HAP-1 (cell line): ENCODE measurements around the gene FNBP1.

Experiments
- DNase-seq, 2 experiments: peaks; one replicate each; pipeline ENCODE4 v3.0.0-alpha.2; 2016 to 2020; ENCODE audit warnings: low spot score in 2 of 2
- H3K27me3 ChIP-seq: fragments of 250-450 bp; sonication (Bioruptor Pico); 2 replicates; pipeline ENCODE4 v1.5.1; 2020; ENCODE audit warnings: low read depth, mild to moderate bottlenecking, moderate library complexity
- H3K36me3 ChIP-seq: fragments of 250-450 bp; sonication (Bioruptor Pico); replicated peaks from 2 replicates; pipeline ENCODE4 v1.5.1; 2020; ENCODE audit warnings: mild to moderate bottlenecking
- H3K4me1 ChIP-seq: fragments of 250-450 bp; sonication (Bioruptor Pico); 2 replicates; pipeline ENCODE4 v1.5.1; 2020; ENCODE audit warnings: mild to moderate bottlenecking
- H3K4me3 ChIP-seq: fragments of 250-450 bp; sonication (Bioruptor Pico); 2 replicates; pipeline ENCODE4 v1.5.1; 2020; ENCODE audit warnings: mild to moderate bottlenecking, moderate library complexity
- H3K9me3 ChIP-seq: fragments of 250-450 bp; sonication (Bioruptor Pico); 2 replicates; pipeline ENCODE4 v1.5.1; 2020; ENCODE audit warnings: mild to moderate bottlenecking, moderate library complexity
- in situ Hi-C: fragments of 300-500 bp; cut with MboI; formaldehyde crosslinking; loops from 3 replicates; pipeline ENCODE4 v1.14.3; 2020; ENCODE audit warnings: low sequenced_read_pairs, inconsistent platforms, mixed read lengths

Gene FNBP1

GRCh38 chr9:129936222-129936621 is 106.8 kb downstream of the FNBP1 start:
- Histone ChIP-seq H3K36me3 (no peaks in the 10 kb centered on the region), H3K27me3 (no peaks in the 10 kb centered on the region), H3K9me3 (peaks cover 2% of the 10 kb centered on the region), H3K4me3 (no peak overlapping the region), H3K4me1 (peaks cover 26% of the 10 kb centered on the region)
- in situ Hi-C loops: no loop called here
- no peak for DNase-seq

- Histone ChIP-seq H3K27me3 (no peaks in the 10 kb centered on the region), H3K36me3 (no peaks in the 10 kb centered on the region), H3K9me3 (no peaks in the 10 kb centered on the region), H3K4me3 (no peak overlapping the region), H3K4me1 (peaks cover 23% of the 10 kb centered on the region)
- no peak for DNase-seq
- in situ Hi-C loops: no loop called here
Observed at GRCh38 chr9:129934780-129935179, 108.2 kb downstream of the FNBP1 start.

GRCh38 chr9:129934041-129934591 is 108.9 kb downstream of the FNBP1 start:
- no peaks in the 10 kb centered on the region for H3K36me3 ChIP-seq
- no peak for DNase-seq
- H3K9me3 ChIP-seq: no peaks in the 10 kb centered on the region
- H3K27me3 ChIP-seq: no peaks in the 10 kb centered on the region
- no peak overlapping the region for H3K4me3 ChIP-seq
- in situ Hi-C loops: no loop called here
- peaks cover 16% of the 10 kb centered on the region for H3K4me1 ChIP-seq

GRCh38 chr9:129933185-129934040 is 109.6 kb downstream of the FNBP1 start:
- H3K4me3 ChIP-seq: no peak overlapping the region
- DNase-seq: no peak
- H3K4me1 ChIP-seq: peaks cover 9% of the 10 kb centered on the region
- H3K9me3 ChIP-seq: no peaks in the 10 kb centered on the region
- in situ Hi-C loops: no loop called here
- H3K36me3 ChIP-seq: no peaks in the 10 kb centered on the region
- H3K27me3 ChIP-seq: no peaks in the 10 kb centered on the region

- in situ Hi-C loops: no loop called here
- Histone ChIP-seq H3K9me3 (no peaks in the 10 kb centered on the region), H3K36me3 (no peaks in the 10 kb centered on the region), H3K4me1 (peaks cover 5% of the 10 kb centered on the region), H3K27me3 (no peaks in the 10 kb centered on the region), H3K4me3 (no peak overlapping the region)
- no peak for DNase-seq
Observed at GRCh38 chr9:129932303-129933151, 110.5 kb downstream of the FNBP1 start.

- Histone ChIP-seq H3K9me3 (no peaks in the 10 kb centered on the region), H3K4me1 (peaks cover 5% of the 10 kb centered on the region), H3K4me3 (no peak overlapping the region), H3K36me3 (peaks cover 9% of the 10 kb centered on the region), H3K27me3 (no peaks in the 10 kb centered on the region)
- no peak for DNase-seq
- in situ Hi-C loops: no loop called here
Observed at GRCh38 chr9:129930743-129931142, 112.2 kb downstream of the FNBP1 start.

GRCh38 chr9:129929496-129930125 is 113.4 kb downstream of the FNBP1 start:
- Histone ChIP-seq H3K27me3 (no peaks in the 10 kb centered on the region), H3K4me3 (no peak overlapping the region), H3K4me1 (peaks cover 5% of the 10 kb centered on the region), H3K36me3 (peaks cover 9% of the 10 kb centered on the region), H3K9me3 (no peaks in the 10 kb centered on the region)
- no peak for DNase-seq
- in situ Hi-C loops: no loop called here

- in situ Hi-C loops: no loop called here
- no peak overlapping the region for H3K4me3 ChIP-seq
- peaks cover 13% of the 10 kb centered on the region for H3K36me3 ChIP-seq
- H3K9me3 ChIP-seq: no peaks in the 10 kb centered on the region
- H3K27me3 ChIP-seq: no peaks in the 10 kb centered on the region
- DNase-seq: no peak
- no peaks in the 10 kb centered on the region for H3K4me1 ChIP-seq
Observed at GRCh38 chr9:129923589-129923988, 119.4 kb downstream of the FNBP1 start.

- H3K36me3 ChIP-seq: peaks cover 9% of the 10 kb centered on the region
- DNase-seq: no peak
- H3K27me3 ChIP-seq: no peaks in the 10 kb centered on the region
- no peaks in the 10 kb centered on the region for H3K4me1 ChIP-seq
- no peaks in the 10 kb centered on the region for H3K9me3 ChIP-seq
- in situ Hi-C loops: no loop called here
- no peak overlapping the region for H3K4me3 ChIP-seq
Observed at GRCh38 chr9:129921905-129922304, 121.1 kb downstream of the FNBP1 start.

- Histone ChIP-seq H3K27me3 (no peaks in the 10 kb centered on the region), H3K36me3 (peaks cover 4% of the 10 kb centered on the region), H3K4me1 (no peaks in the 10 kb centered on the region), H3K9me3 (no peaks in the 10 kb centered on the region), H3K4me3 (no peak overlapping the region)
- in situ Hi-C loops: no loop called here
- DNase-seq: no peak
Observed at GRCh38 chr9:129919841-129920240, 123.1 kb downstream of the FNBP1 start.

- Histone ChIP-seq H3K36me3 (peaks cover 3% of the 10 kb centered on the region), H3K4me3 (no peak overlapping the region), H3K4me1 (no peaks in the 10 kb centered on the region), H3K9me3 (no peaks in the 10 kb centered on the region), H3K27me3 (no peaks in the 10 kb centered on the region)
- DNase-seq: no peak
- in situ Hi-C loops: no loop called here
Observed at GRCh38 chr9:129919277-129919676, 123.7 kb downstream of the FNBP1 start.

- no peaks in the 10 kb centered on the region for H3K27me3 ChIP-seq
- no peak for DNase-seq
- in situ Hi-C loops: no loop called here
- no peaks in the 10 kb centered on the region for H3K9me3 ChIP-seq
- no peaks in the 10 kb centered on the region; the same call in 1 of the 2 replicates for H3K36me3 ChIP-seq
- no peak overlapping the region for H3K4me3 ChIP-seq
- H3K4me1 ChIP-seq: no peaks in the 10 kb centered on the region
Observed at GRCh38 chr9:129918296-129918950, 124.6 kb downstream of the FNBP1 start.

GRCh38 chr9:129916707-129917106 is 126.3 kb downstream of the FNBP1 start:
- no peaks in the 10 kb centered on the region; the same call in 1 of the 2 replicates for H3K36me3 ChIP-seq
- no peak overlapping the region for H3K4me3 ChIP-seq
- no peaks in the 10 kb centered on the region for H3K27me3 ChIP-seq
- no peaks in the 10 kb centered on the region for H3K4me1 ChIP-seq
- no peak for DNase-seq
- in situ Hi-C loops: no loop called here
- no peaks in the 10 kb centered on the region for H3K9me3 ChIP-seq
